SK-N-SH (cell line): ENCODE measurements around the gene PLCG2.

Experiments used
- CTCF ChIP-seq: fragments of 200-600 bp; sonication (generic); IDR thresholded peaks from 2 replicates; pipeline ENCODE4 v1.6.1; 2017; ENCODE audit warnings: antibody characterized with exemption, mild to moderate bottlenecking, moderate library complexity
- RXRA ChIP-seq: IDR thresholded peaks from 2 replicates; pipeline ENCODE4 v1.4.0; 2012; ENCODE audit warnings: low read depth, mild to moderate bottlenecking, borderline replicate concordance
- TAF1 ChIP-seq: IDR thresholded peaks from 2 replicates; pipeline ENCODE4 v1.6.1; 2012; ENCODE audit warnings: low read depth, mild to moderate bottlenecking, low read length, moderate library complexity, borderline replicate concordance
- TF ChIP-seq, protein P1 (sequence below): fragments of 150-350 bp; IDR thresholded peaks from 2 replicates; pipeline ENCODE4 v1.6.1; 2016; ENCODE audit warnings: mild to moderate bottlenecking, low read depth, low read length
- TF ChIP-seq, protein P2 (sequence below): fragments of 150-350 bp; IDR thresholded peaks from 2 replicates; pipeline ENCODE4 v1.6.1; 2017; ENCODE audit warnings: antibody characterized with exemption, low read length, low read depth, borderline replicate concordance

DNA sequence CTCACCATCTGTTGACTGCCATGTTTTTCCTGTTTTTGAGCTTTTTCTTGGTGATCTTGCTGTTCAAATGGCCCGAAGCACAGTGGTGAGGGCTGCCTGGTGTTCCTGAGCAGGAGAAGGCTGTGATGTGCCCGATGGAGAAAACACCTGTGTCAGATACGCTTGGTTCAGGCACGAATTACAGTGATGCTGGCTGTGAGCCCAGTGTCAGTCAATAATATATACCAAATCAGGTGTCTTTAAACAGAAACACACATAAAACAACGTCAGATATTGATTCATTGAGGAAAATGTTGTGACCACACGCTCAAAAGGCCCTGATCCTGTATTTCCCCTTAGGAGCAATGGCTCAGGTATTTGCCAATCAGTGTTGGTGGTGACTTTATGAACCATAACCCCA, 120.5 kb downstream of the PLCG2 start:
- TF ChIP-seq CTCF (no peak), RXRA (no peak), TAF1 (no peak)
- TF ChIP-seq, protein P1, sequence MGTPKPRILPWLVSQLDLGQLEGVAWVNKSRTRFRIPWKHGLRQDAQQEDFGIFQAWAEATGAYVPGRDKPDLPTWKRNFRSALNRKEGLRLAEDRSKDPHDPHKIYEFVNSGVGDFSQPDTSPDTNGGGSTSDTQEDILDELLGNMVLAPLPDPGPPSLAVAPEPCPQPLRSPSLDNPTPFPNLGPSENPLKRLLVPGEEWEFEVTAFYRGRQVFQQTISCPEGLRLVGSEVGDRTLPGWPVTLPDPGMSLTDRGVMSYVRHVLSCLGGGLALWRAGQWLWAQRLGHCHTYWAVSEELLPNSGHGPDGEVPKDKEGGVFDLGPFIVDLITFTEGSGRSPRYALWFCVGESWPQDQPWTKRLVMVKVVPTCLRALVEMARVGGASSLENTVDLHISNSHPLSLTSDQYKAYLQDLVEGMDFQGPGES = no peak
- TF ChIP-seq, protein P2, sequence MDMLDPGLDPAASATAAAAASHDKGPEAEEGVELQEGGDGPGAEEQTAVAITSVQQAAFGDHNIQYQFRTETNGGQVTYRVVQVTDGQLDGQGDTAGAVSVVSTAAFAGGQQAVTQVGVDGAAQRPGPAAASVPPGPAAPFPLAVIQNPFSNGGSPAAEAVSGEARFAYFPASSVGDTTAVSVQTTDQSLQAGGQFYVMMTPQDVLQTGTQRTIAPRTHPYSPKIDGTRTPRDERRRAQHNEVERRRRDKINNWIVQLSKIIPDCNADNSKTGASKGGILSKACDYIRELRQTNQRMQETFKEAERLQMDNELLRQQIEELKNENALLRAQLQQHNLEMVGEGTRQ = no peak
